ENCODE results near the gene HADH.

GRCh38 chr4:108045687-108046024, 56.0 kb downstream of the HADH start:
- no peak for TF ChIP-seq CTCF (IDR thresholded peaks at IDR 0.05)
- no peak for TF ChIP-seq POLR2A (IDR thresholded peaks at IDR 0.05)

All from adrenal gland (tissue), 5 donors.